ENCODE measurements around the gene FAM187B.
A peak's percentile ranks its signal among the peaks of the same experiment; 100 is the strongest.
"Not testable (repeated sequence)": the region's sequence is repeated elsewhere in the genome, so short reads cannot be mapped to it uniquely, and the experiment has no call there.

Gene FAM187B

DNA sequence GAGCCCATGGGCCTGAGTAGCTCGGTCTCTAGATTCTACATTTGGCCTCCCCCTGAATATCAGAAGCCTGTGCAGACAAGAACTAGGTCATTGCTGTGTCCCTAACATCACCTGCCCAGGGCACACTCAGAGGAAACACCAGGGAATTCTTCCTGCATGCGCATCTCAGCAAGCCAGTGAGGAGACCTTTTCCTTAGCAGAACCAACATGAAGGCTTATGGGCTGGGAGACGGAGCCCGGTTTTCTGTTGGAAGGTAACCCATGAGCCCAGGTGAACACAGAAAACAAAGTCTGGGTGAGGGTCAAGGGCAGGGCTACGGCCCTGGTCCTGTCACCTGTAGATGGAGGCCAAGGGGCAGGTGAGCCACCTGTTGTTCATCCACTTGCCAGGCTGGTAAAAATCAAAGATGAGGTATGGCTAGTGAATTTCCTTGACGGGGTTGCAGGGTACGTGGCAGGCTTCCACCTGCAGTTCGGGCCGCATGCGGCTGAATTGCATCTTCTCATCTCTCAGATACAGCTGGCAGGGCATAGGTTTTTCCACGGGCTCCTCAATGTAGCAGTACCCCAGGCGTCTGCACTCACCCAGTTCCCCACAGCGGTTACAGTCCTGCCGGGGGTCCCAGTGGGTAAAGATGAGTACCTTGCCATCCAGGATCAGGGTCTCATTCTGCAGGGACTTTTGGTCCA lies 3.6 kb upstream of the FAM187B start:
- DNase-seq: no peak

DNA sequence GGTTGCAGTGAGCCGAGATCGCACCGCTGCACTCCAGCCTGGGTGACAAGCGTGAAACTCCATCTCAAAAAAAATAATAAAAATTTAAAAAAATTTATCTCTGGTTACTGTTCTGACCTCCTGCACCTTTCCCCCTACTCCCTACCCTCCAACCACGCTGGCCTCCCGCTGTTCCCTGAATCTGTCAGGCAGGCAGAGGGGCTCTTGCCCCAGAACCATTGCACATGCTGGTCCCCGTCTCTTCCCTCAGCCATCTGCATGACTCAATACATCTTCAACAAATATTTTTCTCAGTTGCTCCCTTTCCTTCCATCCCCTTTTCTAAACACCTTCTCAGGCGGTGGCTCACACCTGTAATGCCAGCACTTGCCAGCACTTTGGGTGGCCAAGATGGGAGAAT lies 1.1 kb upstream of the FAM187B start:
- no peak for DNase-seq

DNA sequence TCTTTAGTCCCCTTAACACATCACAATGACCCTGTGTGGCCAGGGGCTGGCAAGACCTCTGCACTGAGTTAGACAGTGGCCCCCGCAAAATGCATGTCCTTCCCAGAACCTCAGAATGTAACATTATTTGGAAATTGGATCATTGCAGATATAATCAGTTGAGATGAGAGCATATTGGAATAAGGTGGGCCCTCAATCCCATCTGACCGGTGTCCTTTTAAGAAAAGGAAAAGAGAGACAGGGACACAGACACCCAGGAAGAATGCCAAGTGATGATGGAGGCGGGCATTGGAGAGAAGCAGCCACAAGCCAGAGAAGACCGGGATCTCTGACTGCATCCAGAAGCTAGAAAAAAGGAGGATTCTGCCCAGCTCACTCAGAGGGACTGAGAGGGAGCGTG lies 1.8 kb downstream of the FAM187B start:
- DNase-seq: no peak

DNA sequence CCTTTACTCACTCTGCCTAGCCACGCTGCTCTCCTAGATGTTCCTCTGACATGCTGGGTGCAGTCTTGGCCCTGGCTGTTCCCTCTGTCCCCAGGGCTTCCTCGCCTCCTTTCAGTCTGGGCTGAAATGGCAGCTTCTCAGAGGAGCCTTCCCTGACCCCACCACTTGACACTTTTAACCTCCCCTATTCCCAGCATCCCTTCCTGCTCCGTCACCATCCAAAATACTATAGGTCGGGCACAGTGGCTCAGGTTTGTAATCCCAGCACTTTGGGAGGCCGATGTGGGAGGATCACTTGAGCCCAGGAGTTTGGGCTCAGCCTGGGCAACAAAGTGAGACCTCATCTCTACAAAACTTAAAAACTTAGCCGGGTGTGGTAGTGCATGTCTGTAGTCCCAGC lies 2.6 kb downstream of the FAM187B start:
- no peak for DNase-seq

DNA sequence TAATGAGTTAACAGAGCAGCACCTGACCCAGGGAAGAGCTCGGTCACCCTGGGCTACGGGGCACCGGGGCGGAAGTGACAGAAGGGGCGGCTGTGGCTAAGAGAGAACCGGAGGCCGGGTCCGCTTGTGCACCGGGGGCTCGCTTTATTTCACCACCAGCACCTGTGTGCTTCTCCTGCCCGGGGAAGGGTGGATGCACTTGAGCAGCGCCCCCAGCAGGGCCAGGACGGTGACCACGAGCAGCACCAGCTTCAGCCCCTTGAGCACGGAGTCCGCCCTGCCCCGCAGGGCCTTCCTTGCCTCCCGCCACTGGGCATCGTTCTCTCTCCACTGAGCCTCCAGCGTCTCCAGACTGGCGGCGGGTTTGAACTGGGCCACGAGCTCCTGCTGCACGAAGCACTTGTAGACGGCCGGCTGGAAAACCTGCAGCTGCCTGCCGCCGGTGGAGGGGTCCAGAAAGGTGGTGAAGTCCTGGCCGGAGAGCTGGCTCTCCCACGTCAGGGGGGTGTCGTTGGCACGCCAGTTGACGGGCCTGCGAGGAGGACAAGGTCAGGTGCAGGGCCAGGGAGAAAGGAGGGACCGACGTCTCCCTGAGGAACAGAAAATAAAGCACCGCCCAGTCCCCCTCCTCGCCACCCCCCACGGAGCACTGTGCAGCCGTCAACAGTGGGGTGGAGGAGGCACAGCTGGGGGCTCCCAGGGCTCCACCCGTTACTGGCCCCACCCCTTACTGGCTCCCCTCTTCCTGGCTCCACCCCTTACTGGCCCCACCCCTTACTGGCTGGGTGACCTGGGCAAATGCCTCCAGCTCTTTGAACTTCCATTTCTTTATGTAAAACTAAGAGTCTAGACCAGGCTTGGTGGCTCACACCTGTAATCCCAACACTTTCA lies 3.6 kb downstream of the FAM187B start:
- no peak for DNase-seq

DNA sequence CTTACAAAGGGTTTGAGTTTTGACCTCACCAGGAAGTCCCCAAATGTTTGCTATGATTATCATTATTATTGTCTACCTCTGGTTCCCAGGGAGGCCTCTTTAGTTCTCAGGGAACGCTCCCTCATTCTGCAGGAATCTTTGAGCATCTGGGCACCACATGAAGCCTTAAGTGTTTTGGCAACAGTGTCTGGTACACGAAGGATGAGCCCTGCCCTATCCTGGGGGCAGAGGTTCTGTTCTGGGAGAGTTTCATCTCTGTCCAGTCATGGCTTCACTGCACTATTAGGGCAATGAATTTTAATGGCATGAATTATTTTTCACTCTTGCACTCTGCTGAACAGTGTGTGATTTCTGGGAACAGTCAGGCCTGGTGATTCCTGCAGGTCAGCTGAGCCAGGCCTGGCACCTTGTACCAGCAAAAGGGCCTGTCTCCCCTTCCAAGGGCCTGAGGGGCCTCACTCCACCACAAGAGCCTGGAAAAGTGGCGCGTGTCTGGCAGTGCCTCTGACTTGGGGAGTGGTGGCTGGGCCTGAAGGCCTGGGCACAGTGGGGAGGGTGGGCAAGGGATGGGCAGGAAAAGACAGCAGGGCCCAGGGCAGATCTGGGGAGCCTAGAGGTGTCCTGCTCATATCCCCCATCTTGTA lies 4.6 kb downstream of the FAM187B start:
- no peak for DNase-seq

DNA sequence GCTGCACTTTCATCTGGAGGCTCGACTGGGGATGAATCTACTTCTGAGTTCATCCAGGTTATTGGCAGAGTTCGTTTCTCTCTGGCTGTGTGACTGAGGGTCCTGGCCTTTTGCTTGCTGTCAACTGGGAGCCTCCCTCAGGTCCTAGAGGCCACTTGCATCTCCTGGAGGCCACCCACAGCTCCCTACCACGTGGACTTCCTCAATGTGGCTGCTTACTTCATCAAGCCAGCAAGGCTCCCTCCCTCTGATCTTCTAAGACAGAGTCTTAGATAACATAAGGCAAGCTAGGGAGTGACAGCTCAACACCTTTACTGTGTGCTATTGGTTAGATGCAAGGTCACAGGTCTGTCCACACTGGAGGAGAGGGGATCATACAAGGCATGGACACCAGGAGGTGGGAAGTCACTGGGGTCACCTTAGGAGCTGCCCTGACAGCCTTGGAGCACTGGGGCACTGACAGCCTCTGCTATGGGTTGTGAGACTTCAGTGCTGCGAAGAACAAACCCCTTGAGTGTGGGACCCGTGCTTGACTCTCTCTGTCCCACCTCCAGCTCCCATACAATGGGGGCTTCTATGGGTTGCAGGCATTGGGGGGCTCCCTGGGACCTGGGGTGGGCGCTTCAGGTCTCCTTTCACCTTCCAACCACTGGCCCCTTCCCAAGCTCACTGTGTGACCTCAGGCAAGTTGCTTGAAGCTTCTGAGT lies 5.3 kb downstream of the FAM187B start:
- no peak for DNase-seq

DNA sequence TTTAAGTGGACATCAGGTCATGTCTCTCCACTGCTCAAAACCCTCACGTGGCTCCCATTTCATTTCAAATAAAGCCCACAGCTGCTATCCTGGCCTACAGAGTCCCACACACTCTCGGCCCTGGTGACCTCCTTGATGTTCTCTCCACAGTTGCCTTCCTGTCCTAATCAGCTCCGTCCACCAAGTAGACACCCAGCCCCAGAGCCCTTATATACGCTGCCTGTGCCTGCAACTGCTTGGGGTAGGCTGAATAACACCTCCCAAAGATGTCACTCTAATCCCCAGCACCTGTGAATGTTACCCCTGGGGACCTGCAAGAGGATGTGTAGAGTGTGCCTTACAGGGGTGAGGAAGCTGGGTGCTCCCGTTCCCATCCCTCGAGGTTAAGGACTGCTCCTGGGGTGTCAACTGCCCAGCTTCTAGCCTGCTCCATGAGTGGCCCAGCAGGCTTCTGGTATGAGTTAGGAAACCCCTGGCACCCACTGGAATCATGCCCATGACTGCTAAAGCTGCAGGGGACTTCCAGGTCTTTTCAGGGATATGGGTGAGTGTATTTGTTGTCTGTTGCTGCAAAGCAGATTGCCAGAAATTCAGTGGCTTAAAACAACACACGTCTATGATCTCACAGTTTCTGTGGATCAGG lies 6.0 kb downstream of the FAM187B start:
- DNase-seq: no peak

DNA sequence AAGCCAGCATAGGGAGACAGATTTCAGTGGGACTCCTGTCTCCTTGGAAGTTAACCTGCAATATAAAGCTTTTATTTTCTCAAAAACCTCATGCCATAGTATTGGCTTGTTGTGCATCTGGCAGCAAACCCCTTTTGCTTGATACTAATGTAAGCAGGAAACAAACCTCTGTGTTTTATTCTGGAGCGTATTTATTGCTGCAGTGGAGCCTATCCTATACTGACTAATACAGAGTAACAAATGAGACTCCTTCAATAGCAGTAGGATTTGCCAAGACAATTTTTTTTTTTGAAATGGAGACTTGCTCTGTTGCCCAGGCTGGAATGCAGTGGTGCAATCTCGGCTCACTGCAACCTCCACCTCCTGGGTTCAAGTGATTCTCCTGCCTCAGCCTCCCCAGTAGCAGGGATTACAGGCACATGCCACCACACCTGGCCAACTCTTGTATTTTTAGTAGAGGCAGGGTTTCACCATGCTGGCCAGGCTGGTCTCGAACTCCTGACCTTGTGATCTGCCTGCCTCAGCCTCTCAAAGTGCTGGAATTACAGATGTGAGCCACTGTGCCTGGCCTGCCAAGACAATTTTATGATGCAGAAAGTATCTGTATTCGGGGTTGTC lies 7.5 kb downstream of the FAM187B start:
- DNase-seq: not testable (repeated sequence)

DNA sequence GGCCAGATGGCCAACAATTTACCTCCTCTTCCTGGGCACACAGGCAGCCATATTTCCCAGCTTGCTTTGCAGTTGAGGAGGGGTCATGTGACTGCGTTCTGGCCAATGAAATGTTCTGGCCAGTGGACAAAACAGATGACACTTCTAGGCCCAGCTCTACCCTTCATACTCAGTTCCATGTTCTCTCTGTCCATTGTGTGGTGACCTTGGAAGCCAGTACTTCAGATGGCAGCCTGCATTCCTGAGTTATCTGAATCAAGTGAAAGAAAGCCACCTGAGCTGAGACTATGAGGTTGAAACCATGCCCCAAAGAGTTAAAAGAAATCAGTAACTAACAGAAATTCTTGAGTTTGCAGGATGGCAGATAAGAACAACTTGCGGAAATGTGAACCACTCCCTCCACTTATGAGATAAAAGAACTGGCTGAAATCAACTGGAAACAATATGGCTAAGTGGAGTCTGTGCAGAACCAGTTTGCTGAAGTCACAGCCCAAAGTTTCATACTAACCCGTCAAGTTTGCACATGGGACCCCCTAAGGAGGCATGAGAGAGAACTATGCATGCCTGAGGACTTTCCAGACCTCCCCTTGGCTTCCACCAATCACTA lies 8.1 kb downstream of the FAM187B start:
- DNase-seq: no peak

DNA sequence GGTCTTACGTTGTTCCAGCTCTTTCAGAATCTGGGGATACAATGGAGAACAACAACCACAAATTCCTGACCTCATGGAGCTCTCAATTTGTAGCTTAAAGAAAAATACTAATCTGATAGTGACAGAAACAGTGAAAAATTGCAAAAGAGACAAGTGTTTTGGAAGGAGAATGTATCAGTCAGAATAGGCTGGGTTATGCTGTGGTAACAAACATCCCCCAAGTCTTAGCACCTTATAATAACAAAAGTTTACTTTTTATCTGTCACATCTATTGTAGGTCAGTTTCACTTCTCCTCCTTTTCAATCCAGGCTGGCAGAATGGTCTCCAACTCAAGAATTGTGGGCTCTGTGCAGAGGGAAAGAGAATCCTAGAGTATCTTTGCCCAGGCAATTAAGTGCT lies 9.5 kb downstream of the FAM187B start:
- DNase-seq: no peak

DNA sequence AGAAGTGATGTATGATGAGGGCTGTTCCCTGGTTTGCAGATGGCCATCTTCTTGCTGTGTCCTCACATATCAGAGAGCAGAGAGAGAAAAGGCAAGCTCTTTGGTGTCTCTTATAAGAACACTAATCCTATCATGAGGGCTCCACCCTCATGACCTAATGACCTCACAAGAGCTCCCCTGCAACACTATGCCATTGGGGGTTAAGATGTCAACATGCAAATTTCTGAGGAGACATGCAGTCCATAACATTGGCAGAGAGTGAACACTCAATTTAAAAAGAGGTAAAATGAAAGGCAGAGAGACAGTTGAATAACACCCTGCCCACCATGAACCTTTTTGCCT lies 10.9 kb downstream of the FAM187B start:
- no peak for DNase-seq

DNA sequence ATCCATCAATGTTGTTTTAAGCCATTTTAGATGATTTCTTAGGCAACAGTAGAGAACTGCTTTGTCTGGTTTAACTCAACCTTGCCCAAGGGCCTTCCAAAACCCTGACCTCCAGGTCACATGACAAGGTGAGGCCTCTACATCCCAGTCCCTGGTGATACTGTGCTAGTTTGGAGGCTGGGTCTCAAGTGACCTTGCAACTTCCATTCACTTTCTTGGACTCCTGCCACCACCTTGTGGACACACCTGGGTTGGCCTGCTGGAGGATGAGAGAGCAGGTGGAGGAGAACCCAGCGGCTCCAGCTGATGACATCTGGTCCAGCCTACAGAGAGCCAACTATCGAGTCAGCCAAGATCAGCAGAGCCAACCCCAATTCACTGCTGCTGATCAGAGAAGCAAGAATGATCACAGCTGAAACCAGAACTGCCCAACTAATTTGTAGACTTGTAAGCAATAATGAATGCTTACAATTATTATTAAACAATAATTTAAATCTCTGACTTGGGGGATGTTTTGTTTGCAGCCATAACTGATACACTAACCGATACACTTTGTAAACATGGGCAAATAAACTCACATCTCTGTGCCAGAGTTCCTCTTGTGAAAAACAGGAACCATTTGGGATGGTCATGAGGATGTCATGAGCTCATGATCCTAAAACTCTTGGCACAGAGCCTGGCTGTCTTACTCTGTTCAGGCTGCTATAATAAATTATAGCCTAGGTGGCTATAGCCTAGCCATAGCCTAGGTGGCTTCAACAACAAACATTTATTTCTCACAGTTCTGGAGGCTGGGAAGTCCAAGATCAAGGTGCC lies 11.5 kb downstream of the FAM187B start:
- peak; percentile 68 for DNase-seq

DNA sequence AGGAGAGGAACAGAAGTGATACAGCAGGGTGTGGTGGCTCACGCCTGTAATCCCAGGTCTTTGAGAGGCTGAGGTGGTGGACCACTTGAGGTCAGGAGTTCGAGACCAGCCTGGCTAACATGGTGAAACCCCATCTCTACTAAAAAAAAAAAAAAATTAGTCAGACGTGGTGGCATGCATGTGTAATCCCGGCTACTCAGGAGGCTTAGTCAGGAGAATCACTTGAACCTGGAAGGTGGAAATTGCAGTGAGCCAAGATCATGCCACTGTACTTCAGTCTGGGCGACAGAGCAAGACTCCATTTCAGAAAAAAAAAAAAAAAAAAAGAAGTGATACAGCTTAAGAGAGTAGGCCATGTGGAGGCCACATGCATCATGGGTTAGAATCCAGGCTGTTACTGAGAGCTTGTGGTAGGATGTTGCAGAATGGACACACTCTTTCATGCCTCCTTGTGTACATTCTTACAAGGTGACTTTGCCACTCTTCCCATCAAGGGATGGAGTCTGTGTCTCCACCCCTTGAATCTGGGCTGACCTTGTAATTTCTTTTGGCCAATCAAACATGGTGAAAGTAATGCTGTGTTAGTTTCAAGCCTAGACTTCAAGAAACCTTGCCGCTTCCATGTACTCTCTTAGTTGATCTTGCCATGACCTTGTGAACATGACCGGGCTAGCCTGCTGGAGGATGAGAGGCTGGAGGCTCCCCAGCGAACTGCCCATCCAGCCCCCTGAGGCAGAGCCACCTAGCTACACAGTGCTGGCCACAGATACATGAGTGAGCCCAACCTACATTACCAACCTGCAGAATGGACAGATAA lies 12.3 kb downstream of the FAM187B start:
- no peak for DNase-seq

DNA sequence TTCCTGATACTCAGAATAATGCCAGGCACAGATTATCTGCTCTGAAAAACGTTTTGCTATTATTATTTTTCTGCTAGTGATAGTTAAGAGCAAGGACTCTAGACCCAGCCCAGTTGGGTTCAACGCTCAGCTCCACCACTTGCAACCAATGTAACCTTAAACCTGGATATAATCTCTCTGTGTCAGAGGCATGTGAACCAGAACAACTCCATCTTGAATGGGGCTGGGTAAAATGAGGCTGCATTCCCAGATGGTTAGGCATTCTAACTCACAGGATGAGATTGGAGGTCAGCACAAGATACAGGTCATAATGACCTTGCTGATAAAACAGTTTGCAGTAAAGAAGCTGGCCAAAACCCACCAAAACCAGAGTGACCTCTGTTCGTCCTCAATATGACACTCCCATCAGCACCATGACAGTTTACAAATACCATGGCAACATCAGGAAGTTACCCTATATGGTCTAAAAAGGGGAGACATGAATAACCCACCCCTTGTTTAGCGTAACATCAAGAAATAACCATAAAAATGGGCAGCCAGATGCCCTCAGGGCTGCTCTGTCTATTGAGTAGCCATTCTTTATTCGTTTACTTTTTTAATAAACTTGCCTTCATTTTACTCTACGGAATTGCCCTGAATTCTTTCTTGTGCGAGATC lies 13.6 kb downstream of the FAM187B start:
- DNase-seq: no peak

DNA sequence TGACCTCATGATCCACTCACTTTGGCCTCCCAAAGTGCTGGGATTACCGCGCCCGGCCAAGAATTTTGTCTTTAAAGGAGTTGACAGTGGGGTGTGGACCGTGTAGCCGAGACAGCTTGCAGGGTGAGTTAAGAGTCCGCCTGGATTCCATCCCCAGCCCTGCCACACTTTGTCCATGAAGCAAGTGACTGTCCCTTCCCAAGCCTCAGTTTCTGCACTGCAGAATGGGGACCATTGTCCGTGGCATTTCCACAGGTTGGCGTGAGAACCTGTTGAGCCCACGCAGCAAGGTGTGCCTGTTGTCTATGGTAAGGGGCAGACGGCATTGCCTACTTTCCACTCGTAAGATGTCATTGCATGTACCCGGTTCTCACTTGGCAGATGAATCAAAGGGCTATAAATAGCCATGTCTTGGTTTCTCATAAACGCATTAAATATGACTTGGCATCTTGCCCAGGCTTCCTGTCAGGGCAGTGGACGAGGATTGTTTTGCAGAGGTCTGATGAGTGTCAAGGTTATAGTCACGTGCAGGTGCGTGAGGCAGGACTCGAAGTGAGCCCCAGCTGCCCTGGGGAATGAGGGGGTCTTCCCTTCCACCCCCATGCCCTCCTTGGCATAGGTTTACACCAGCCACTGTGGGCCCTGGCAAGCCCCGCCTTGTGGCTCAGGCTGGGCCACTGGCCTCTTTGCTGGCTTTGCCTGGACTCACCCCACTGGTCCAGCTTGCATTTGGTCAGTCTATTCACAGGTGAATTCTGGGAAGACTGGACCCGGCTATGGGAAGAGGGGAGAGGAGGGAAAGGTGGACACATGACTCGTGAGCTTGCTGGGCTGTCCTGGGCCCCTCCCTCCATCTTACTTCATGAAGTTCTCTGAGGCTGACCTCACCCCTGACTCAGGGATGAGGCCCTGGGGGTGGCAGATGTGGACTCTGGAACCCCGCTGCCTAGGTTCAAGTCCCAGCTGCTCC lies 14.6 kb downstream of the FAM187B start:
- DNase-seq: peak; percentile 82

DNA sequence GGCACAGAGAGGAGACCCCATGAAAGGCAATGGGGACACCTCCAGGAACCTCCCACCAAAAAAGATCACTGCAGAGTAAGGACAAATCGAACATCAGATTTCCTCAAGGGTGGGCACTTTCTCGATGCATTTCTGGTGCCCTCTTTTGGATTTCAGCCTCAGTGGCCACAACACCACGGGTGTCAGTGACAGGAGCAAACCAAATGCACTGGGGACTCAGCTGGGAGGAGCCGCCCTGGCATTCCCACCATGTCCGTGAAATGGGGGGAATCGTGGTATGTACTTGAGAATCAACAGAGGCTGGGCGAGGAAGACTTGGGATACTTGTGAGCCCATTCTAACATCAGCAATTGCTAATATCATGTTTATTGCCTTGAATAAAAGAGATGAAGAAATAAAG lies 16.3 kb downstream of the FAM187B start:
- peak; percentile 21 for DNase-seq

DNA sequence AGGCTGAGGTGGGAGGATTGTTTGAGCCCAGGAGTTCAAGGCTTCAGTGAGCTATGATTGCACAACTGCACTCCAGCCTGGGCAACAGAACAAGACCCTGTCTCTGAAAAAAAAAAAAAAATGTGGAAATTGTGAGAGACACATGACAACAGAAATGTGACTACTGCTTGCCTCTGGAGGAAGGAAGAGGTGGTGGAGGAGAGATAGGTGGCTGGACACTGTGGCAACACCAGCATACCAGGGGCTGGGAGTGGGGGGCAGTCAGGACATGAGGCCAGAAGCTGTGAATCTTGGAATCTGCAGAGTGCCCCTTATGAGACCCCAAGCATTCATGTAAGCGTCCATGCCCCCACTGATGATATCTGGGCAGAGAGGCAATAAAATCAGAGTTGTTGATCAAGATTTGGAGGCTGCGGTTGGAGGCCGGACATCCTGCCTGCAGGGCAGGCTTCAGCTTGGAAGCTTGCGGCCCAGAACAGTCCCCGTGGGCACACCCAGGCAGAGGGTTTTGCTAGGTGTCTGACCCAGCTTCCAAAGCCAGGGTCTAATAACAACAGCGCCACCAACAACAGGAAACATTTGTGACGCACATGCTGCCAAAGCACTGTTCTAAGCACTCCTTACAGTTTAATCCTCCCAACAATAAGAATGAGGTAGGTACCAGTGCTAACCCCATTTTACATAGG lies 16.9 kb downstream of the FAM187B start:
- peak; percentile 85 for DNase-seq

Data from CD4-positive, alpha-beta T cell treated with Interleukin-17A for 4 hours (primary cell).